GM18867 (cell line): ENCODE results near the gene ALDOC.

ENCODE experiments used
- ATAC-seq: cut with Tn5 transposase; IDR thresholded peaks from one replicate; pipeline ENCODE4 v1.9.1; 2021; ENCODE audit warnings: mild to moderate bottlenecking, moderate library complexity; ENCODE audit not compliant: unreplicated experiment

Gene ALDOC

DNA sequence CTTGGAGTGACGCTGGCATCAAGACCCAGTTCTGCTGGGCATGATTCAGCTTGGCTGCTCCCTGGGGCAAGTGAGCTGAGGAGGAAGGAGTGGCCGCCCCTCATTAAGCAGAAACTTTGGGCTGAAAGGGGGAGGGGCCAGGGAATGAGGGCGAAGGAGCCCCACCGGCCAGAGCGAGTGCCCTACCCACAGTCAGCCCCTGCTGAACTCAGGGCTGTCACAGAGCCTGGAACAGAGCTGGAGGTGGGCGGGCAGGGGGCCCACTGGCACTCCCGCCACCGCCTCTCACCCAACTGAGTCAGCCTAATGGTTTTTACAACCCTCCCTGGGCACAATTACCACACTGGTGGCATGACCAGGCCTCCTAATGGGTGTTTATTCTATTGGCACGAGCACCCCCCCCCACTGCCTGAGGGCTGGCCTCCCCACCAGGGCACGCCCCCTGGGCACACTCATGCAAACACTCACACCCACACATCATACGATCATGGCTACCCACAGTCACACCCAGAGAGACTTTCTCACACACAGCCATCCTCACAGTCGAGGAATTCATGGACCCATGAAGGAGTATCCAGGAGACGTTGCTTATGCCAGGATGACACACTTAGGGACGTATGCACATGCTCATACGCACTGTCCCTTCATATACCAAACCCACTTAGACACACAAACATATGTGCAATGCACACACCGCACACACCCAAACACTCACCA is 43.4 kb downstream of the ALDOC start:
- no peak for ATAC-seq

DNA sequence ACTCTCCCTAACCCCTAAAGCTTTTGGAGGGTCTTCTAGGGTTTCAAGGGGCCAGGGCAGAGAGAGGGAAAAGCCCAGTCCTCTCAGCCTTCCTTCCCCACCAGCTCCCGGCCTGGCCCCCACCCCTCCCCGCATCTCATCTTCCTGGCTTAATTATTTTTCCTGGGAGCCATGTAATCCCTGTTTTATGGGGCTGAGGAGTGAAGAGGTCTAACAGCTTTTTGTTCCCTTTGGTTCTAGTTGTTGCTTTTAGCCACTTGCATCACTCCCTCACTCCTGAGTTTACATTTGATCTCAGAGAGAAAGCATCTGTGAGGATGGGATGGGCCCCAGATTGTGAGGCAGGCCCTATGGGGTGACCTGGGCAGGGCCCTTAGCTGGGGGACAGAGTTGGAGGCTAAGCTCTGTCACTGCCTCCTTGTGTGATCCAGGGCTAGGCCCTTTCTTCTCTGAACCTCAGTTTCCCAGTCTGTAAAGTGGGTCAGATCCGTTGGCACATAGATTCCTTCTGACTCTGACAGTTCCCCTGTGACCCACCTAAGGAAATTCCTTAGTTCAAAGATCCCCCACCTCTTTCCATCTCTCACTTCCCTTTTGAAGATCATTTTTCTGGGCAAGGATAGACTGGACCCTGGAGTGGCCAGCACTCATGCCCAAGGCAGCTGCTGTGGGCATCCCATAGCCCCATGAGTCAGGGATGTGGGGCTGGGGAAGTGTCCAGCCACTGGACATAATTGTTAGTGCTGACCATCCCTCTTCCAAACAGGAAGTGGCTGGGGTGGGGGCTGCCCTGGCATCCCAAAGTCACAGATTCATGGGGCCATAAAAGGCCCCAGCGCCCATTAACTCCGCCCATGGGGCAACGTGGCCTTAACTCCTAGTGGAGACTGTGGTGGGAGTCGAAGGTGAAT is 44.4 kb downstream of the ALDOC start:
- ATAC-seq = no peak

DNA sequence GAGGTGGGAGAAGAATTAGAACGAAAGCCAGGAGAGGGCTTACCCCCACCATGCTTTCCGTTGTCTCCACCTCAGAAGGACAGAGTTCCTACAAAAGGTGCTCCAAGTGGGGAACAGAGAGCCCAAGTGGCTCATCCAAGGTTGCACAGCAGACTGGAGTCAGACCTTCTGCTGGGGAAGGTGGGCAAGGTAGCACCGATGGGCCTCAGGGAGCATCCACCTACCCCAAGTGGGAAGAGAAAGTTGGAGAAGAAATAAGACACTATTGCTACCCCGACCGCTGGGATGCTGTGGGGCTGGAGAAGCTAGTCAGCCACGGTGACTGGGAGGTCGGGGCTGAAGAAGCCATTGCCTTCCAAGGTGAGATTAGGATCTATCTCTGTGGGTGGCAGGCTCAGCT is 45.8 kb downstream of the ALDOC start:
- ATAC-seq = no peak

DNA sequence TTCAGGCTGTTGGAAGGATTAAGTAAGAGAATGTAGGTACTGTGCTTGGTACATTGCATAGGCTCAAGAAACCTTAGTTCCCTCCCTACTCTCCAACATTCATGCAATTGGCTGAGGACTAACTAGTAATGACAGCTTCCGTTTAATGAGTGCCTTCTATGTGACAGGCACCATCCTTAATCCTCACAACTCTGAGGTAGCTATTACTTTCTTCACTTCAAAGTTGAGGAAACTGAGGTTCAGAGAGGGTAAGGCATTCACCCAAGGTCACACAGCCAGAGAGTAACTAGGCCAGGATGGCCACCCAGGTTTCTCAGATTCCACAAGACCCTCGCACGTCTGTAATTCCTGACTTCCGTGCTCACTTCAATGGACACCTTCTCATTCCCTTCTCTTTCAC is 46.4 kb downstream of the ALDOC start:
- ATAC-seq = no peak

DNA sequence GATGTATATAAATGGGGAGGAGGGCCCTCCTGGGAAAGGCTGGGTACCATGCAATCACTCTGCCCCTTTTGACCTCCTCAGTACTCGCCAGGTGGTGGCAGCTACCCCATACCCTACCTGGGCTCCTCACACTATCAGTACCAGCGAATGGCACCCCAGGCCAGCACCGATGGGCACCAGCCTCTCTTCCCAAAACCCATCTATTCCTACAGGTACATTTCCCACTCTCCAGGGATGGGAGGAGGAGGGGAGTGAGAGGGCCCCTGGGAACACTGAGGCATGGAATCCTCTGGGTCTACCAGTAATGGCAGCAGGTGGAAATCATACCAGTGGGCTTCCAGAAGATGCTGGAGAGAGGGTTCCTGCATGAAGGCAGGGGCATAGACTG is 47.7 kb downstream of the ALDOC start:
- ATAC-seq = no peak

DNA sequence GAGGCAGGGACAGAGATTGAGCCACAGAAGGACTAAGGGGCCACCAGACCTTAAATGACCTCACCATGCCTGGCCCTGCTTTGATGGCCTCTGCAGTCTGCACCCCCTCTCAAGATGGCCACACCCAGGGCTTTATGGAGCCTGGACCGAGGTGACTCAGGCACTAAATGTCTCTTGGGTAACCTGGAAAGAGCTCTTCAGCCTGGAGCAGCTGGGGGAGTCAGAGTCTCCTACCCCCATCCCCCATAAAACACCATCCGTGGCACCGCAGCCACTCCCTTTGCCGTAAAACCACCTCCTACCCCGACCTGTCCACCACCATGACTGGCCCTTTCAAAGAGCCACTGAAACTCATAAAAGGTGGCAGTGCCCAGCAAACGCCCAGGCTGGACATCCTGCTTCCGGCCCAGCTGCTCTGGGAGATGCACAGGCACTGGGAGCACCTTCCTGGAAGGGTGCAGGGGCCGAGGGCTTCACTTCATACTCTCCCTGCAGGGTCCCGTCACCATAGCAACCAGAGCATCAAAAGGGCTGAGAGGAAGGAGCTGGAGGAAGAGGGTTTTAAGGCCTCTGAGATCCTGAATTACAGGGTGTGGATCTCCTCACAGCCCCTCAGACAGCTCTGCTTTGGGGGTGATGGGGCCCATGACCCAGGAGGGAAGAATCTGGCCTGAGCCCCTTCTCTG is 48.2 kb downstream of the ALDOC start:
- no peak for ATAC-seq

DNA sequence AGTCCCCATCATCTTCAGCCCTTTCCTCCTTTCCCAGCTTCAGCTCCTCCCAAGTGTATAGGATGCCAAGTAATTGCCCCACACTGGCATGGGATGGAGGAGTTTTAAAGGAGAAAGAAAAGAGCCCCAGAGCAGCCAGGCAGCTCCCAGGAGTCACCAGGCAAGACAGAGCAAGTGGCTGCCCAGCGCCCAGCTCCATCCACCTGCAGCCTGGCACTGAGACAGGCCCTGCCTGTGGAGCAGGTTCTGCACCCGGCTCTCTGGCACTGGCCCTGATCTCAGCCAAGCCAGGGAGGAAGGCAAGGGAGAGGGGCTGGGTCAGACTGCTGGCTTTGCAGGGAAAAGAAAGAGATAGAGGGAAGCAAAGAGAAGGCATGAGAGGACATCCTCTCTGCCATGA is 48.8 kb downstream of the ALDOC start:
- ATAC-seq = no peak

DNA sequence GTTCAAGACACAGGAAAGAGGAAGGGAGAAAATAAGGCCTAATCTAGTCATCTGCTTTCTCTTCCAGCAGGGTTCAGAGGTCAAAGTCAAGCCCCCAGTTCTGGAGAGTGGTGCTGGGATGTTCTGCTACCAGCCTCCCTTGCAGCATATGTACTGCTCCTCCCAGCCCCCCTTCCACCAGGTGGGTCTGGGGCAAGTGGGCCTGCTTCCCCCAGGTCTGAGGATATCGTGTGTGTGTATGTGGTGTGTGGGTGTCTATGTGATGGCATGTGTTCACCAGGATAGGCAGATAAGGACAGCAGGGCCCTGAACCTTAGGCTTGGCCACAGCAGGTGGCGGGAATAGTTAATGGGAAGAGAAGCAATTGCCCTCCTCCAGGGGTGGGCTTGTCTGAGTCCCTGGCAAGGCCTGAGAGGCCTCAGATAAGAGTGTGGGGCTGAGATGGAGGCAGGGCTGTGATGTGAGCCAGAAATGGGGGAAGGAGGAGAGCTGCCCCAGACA is 49.5 kb downstream of the ALDOC start:
- ATAC-seq = no peak

DNA sequence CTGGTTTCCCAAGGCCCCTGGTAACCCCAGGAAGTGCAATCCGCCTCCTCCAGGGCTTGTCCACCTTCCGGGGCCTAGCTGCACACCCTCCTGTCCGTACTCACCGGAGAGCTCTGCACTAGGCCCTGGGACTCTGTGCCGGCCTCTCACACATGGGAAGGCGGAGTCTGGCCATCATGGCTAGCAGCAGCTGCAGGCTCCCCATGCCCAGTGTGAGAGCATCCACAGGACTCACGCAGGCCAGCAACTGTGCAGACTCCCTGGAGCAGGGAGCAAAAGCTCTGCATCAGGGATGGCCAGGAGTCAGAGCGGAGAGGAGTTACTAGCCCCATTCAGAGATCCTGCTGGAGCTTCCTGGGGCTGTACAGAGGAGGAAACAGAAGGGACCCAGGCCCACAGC is 50.3 kb downstream of the ALDOC start:
- ATAC-seq = no peak

DNA sequence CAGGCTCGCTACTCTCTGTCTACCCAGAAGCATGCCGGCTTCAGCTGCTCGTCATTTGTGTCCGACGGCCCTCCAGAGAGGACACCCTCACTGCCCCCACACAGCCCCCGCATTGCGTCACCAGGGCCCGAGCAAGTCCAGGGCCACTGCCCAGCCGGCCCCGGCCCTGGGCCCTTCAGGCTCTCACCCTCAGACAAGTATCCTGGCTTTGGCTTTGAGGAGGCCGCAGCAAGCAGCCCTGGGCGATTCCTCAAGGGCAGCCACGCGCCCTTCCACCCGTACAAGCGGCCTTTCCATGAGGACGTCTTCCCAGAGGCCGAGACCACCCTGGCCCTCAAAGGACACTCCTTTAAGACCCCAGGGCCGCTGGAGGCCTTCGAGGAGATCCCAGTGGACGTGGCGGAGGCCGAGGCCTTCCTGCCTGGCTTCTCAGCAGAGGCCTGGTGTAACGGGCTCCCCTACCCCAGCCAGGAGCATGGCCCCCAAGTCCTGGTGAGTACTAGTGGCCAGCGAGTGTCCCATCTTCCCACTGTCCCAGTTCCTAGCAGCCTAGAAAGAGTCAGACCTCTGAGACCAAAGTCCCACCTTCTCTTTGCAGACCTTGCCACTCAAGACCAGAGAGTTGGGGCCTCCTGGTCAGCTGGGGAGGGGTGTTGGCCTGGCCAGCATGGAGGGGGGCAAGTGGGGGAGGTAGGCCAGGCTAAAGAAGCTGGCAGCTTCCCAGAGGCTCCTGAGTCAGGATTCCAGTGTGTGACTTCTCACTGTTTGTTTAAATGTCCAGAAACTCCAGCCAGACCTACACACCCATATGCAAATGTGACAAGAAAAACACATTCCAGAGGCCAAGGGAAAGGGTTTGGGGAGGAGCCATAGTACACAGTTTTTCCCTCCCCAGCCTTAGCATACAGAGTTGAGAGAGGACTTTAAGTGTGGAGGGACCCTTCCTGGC is 51.9 kb downstream of the ALDOC start:
- ATAC-seq = no peak

DNA sequence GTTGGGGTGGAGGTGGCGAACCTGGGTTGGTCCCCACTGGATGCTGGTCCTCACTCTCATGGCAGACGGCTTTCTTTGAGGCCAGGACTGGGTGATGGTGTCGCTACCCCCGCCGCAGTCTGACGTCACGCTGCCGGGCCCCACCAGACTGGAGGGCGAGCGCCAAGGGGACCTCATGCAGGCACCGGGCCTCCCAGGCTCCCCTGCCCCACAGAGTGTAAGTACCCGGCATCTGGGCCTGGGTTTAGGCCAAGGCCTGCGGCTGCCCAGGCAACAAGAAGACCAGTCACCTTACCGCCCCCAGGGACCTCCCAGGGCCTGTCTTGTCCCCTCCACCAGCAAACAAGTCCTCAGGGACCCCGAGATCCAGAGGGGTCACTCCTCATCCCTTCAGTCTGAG is 52.8 kb downstream of the ALDOC start:
- ATAC-seq = no peak

DNA sequence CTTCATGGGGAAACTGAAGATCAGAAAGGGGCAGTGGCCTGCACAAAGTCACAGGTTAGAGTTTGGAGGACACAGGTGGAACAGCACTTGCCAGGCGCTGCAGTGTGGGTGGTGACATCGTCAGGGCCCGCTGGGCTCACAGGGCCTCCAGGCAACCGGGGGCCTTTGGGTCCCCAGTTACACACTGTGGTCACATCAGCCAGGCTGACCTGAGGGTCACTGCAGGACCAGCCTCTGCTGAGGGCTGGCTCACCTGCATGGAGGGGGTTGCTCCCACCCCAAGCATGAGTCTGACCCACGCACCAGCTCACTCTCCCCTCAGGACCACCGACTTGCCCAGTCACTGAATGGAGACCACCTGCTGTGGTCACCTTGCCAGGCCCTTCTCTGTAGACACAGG is 53.5 kb downstream of the ALDOC start:
- no peak for ATAC-seq
